Panc1 (cell line): ENCODE data around the gene FPR1. TPM values are rescaled to one million over a fixed set of nuclear protein-coding genes. Genes with fewer than 3 reads are reported as not detected.

ENCODE experiments used
- ATAC-seq: fragments of 200-7000 bp; cut with Tn5 transposase; 2 replicates; pipeline ENCODE4 v1.9.1; 2020; ENCODE audit warnings: mild to moderate bottlenecking, moderate library complexity
- BruUV-seq: library from RNA; stranded (reverse); fragments of 400-500 nt; replicated peaks from 2 replicates; lab custom pipeline; 2021; lab: Mats Ljungman, UMichigan
- CTCF ChIA-PET: fragments of 300-600 bp; sonication (Branson Sonifier 250); formaldehyde crosslinking; loops from one replicate; lab custom pipeline; 2022; ENCODE audit warnings: antibody characterized with exemption; lab: Charles Lee
- POLR2A ChIA-PET: fragments of 300-600 bp; sonication (Branson Sonifier 250); formaldehyde crosslinking; loops from one replicate; lab custom pipeline; 2022; ENCODE audit warnings: antibody characterized with exemption; lab: Charles Lee
- DNase-seq: peaks from one replicate; pipeline ENCODE4 v3.0.0-alpha.2; 2010; ENCODE audit warnings: low read depth, low spot score
- H3K27ac ChIP-seq: 2 replicates; pipeline ENCODE4 v1.5.1; 2011; ENCODE audit warnings: mild to moderate bottlenecking, low read length, inconsistent platforms
- H3K27me3 ChIP-seq: fragments of 200-500 bp; sonication (Bioruptor generic); 2 replicates; pipeline ENCODE4 v1.6.0; 2014; ENCODE audit warnings: low read length, inconsistent platforms; ENCODE audit not compliant: control insufficient read depth, insufficient read depth
- H3K36me3 ChIP-seq: fragments of 200-500 bp; sonication (Bioruptor generic); 2 replicates; pipeline ENCODE4 v1.5.1; 2014; ENCODE audit warnings: inconsistent platforms, mild to moderate bottlenecking, low read length, moderate library complexity; ENCODE audit not compliant: control insufficient read depth, insufficient read depth
- H3K4me1 ChIP-seq: 2 replicates; pipeline ENCODE4 v1.5.1; 2011; ENCODE audit warnings: inconsistent platforms, mild to moderate bottlenecking, low read length, moderate library complexity; ENCODE audit not compliant: control insufficient read depth, insufficient read depth
- H3K4me3 ChIP-seq, 2 experiments: 2 replicates each; pipeline ENCODE4 v1.5.1; 2011 to 2012; ENCODE audit warnings: low read depth in 2 of 2, low read length in 2 of 2, mild to moderate bottlenecking in 2 of 2, inconsistent platforms in 1 of 2, moderate library complexity in 1 of 2
- H3K9me3 ChIP-seq: fragments of 200-500 bp; sonication (Bioruptor generic); 2 replicates; pipeline ENCODE4 v1.5.1; 2014; ENCODE audit warnings: low read depth, mild to moderate bottlenecking, inconsistent platforms, low read length, moderate library complexity; ENCODE audit not compliant: control insufficient read depth, insufficient read depth
- CTCF ChIP-seq: fragments of 450-650 bp; IDR thresholded peaks from 2 replicates; pipeline ENCODE4 v1.5.1; 2017; ENCODE audit warnings: mild to moderate bottlenecking
- POLR2AphosphoS5 ChIP-seq: IDR thresholded peaks from 2 replicates; pipeline ENCODE4 v1.6.1; 2012; ENCODE audit warnings: mild to moderate bottlenecking, low read depth, low read length, moderate library complexity
- REST ChIP-seq, 2 experiments: IDR thresholded peaks; 2 replicates each; pipeline ENCODE4 v1.6.1; 2011 to 2012; ENCODE audit warnings: low read depth in 2 of 2, control low read depth in 1 of 2, low read length in 1 of 2, mild to moderate bottlenecking in 1 of 2, moderate library complexity in 1 of 2; ENCODE audit not compliant: insufficient read depth in 1 of 2
- SIN3A ChIP-seq: IDR thresholded peaks from 2 replicates; pipeline ENCODE4 v1.6.1; 2012; ENCODE audit warnings: low read depth, mild to moderate bottlenecking, low read length, moderate library complexity, borderline replicate concordance; ENCODE audit not compliant: insufficient read depth
- TCF7L2 ChIP-seq: IDR thresholded peaks from 2 replicates; pipeline ENCODE4 v1.6.1; 2011; ENCODE audit warnings: mild to moderate bottlenecking, low read depth, low read length, inconsistent platforms
- in situ Hi-C: cut with HindIII; loops from 2 replicates; pipeline ENCODE4 v1.10.0; 2016; ENCODE audit warnings: low sequenced_read_pairs, low pct_unique_long_range_greater_than_20kb
- intact Hi-C: fragments of 100-400 bp; cut with micrococcal nuclease; formaldehyde crosslinking; loops from one replicate; pipeline ENCODE4 v1.10.0; 2022; ENCODE audit not compliant: unreplicated experiment
- total RNA-seq: library from RNA; stranded (reverse); gene quantifications from one replicate; pipeline ENCODE4 v1.2.1, GENCODE V29; 2021; ENCODE audit not compliant: unreplicated experiment

Gene FPR1
- total RNA-seq, 1 experiment from 2014 or later: not detected

- H3K4me3 ChIP-seq: no peak overlapping the region
- DNase-seq: no peak
- no peak for ATAC-seq
- in situ Hi-C loops (no loop called here), intact Hi-C loops (no loop called here)
- no peaks in the 10 kb centered on the region for H3K9me3 ChIP-seq
- peaks cover 7% of the 10 kb centered on the region for H3K4me1 ChIP-seq
- BruUV-seq: no TSS peak
- no peak overlapping the region for H3K27ac ChIP-seq
- H3K36me3 ChIP-seq: no peaks in the 10 kb centered on the region
- TF ChIP-seq CTCF: no peak
- no peak for TF ChIP-seq SIN3A
- TF ChIP-seq REST (IDR thresholded peaks at IDR 0.05; ENCODE audit: insufficient read depth in 1 of 2, low read depth in 2 of 2, low read length in 1 of 2): no peak
- no peak for TF ChIP-seq POLR2AphosphoS5
- TF ChIP-seq TCF7L2: no peak
- H3K27me3 ChIP-seq: no peaks in the 10 kb centered on the region
- ChIA-PET CTCF (no interaction called here), POLR2A (no interaction called here)
Measured at GRCh38 chr19:51698296-51698695, 53.4 kb downstream of the FPR1 start.

GRCh38 chr19:51697169-51697776, 54.4 kb downstream of the FPR1 start:
- ChIA-PET CTCF (no interaction called here), POLR2A (no interaction called here)
- H3K36me3 ChIP-seq: no peaks in the 10 kb centered on the region
- H3K4me3 ChIP-seq: no peak overlapping the region
- no peaks in the 10 kb centered on the region for H3K9me3 ChIP-seq
- no peak overlapping the region for H3K27ac ChIP-seq
- TF ChIP-seq SIN3A: no peak
- no peak for TF ChIP-seq TCF7L2
- TF ChIP-seq POLR2AphosphoS5: no peak
- TF ChIP-seq REST (IDR thresholded peaks at IDR 0.05; ENCODE audit: insufficient read depth in 1 of 2, low read depth in 2 of 2, low read length in 1 of 2): no peak
- no peak for TF ChIP-seq CTCF
- no peaks in the 10 kb centered on the region for H3K27me3 ChIP-seq
- in situ Hi-C loops: no loop called here
- intact Hi-C loops: no loop called here
- DNase-seq (no peak), ATAC-seq (no peak)
- no TSS peak for BruUV-seq
- H3K4me1 ChIP-seq: peaks cover 6% of the 10 kb centered on the region
